HFF-Myc (cell line): ENCODE results near the gene SMARCD1.
"Not testable (repeated sequence)": the region's sequence is repeated elsewhere in the genome, so short reads cannot be mapped to it uniquely, and the experiment has no call there.

Experiments
- DNase-seq: peaks from one replicate; pipeline ENCODE4 v3.0.0-alpha.2; 2011; ENCODE audit warnings: low read depth; ENCODE audit errors: extremely low read depth
- H3K4me3 ChIP-seq: replicated peaks from 2 replicates; pipeline ENCODE4 v1.5.1; 2011; ENCODE audit warnings: low read depth, mild to moderate bottlenecking, control low read depth, low read length
- CTCF ChIP-seq: IDR thresholded peaks from 2 replicates; pipeline ENCODE4 v1.5.1; 2012; ENCODE audit warnings: mild to moderate bottlenecking, low read depth, low read length, control low read depth; ENCODE audit errors: missing control alignments

The SMARCD1 gene

GRCh38 chr12:50075808-50076170, 9.4 kb upstream of the SMARCD1 start:
- DNase-seq, result no peak
- H3K4me3 ChIP-seq, result no peak overlapping the region
- TF ChIP-seq CTCF, result no peak

GRCh38 chr12:50077099-50077498, 8.0 kb upstream of the SMARCD1 start:
- no peak overlapping the region for H3K4me3 ChIP-seq
- TF ChIP-seq CTCF, result no peak
- DNase-seq, result no peak

GRCh38 chr12:50078281-50078680, 6.9 kb upstream of the SMARCD1 start:
- DNase-seq, result no peak
- TF ChIP-seq CTCF, result no peak
- H3K4me3 ChIP-seq, result no peak overlapping the region

- DNase-seq, result no peak
- H3K4me3 ChIP-seq, result no peak overlapping the region
- TF ChIP-seq CTCF, result no peak
These were observed 5.4 kb upstream of the SMARCD1 start for GRCh38 chr12:50079771-50080170.

GRCh38 chr12:50081096-50081808, 3.9 kb upstream of the SMARCD1 start:
- DNase-seq, result no peak
- no peak overlapping the region for H3K4me3 ChIP-seq
- TF ChIP-seq CTCF, result no peak

- TF ChIP-seq CTCF, result no peak
- H3K4me3 ChIP-seq, result no peak overlapping the region
- no peak for DNase-seq
These were observed 2.5 kb upstream of the SMARCD1 start for GRCh38 chr12:50082644-50083043.

- no peak overlapping the region for H3K4me3 ChIP-seq
- no peak for DNase-seq
- no peak for TF ChIP-seq CTCF
These were observed 1.8 kb upstream of the SMARCD1 start for GRCh38 chr12:50083301-50083700.

GRCh38 chr12:50084409-50084774, 750 bp upstream of the SMARCD1 start:
- not testable (repeated sequence) for DNase-seq
- H3K4me3 ChIP-seq, result peak overlapping the region; percentile 66
